Stomach (tissue), 9 donors: ENCODE data around the gene EPN2. TPM values are rescaled to one million over a fixed set of nuclear protein-coding genes. Genes with fewer than 3 reads are reported as not detected.
A peak's percentile ranks its signal among the peaks of the same experiment; 100 is the strongest.

Experiments
- DNase-seq, 2 donors: peaks; one replicate each; pipeline versions ENCODE4 v3.0.0 to v3.0.0-alpha.2; 2013 to 2019
- H3K27ac ChIP-seq, 5 donors: fragments of 200-600 bp in 4 of 5; sonication (generic) in 4 of 5; one replicate each; pipeline ENCODE4 v1.5.1; 2013 to 2019; ENCODE audit warnings: mild to moderate bottlenecking in 1 of 5, moderate library complexity in 1 of 5
- H3K27me3 ChIP-seq, 3 donors: fragments of 200-600 bp; sonication (generic); one replicate each; pipeline ENCODE4 v1.5.1; 2017 to 2019; ENCODE audit warnings: mixed run types in 1 of 3
- H3K36me3 ChIP-seq, 4 donors: fragments of 200-600 bp; sonication (generic); 1 replicate in 3 of 4; 2 replicates in 1 of 4; pipeline ENCODE4 v1.5.1; 2016 to 2019
- H3K4me1 ChIP-seq, 4 donors: fragments of 200-600 bp; sonication (generic); one replicate each; pipeline ENCODE4 v1.5.1; 2016 to 2019
- H3K4me3 ChIP-seq, 4 donors: fragments of 200-600 bp; sonication (generic) in 3 of 4; one replicate each; pipeline ENCODE4 v1.5.1; 2016 to 2019; ENCODE audit warnings: mild to moderate bottlenecking in 1 of 4
- H3K9me3 ChIP-seq, 4 donors: fragments of 200-600 bp; sonication (generic); one replicate each; pipeline ENCODE4 v1.5.1; 2016 to 2019
- EP300 ChIP-seq: sonication (generic); formaldehyde crosslinking; IDR thresholded peaks from one replicate; pipeline ENCODE4 v1.6.1; 2017; ENCODE audit warnings: antibody characterized with exemption
- POLR2A ChIP-seq, 4 donors: fragments of 450-650 bp; IDR thresholded peaks; one replicate each; pipeline ENCODE4 v1.6.1; 2016; ENCODE audit warnings: antibody characterized with exemption in 4 of 4, control low read depth in 2 of 4, mild to moderate bottlenecking in 1 of 4, moderate library complexity in 1 of 4
- POLR2AphosphoS5 ChIP-seq, 3 donors: sonication (generic); formaldehyde crosslinking; IDR thresholded peaks; one replicate each; pipeline ENCODE4 v1.6.1; 2016; ENCODE audit warnings: antibody characterized with exemption in 3 of 3
- WGBS, 5 donors: extraction: QIAGEN DNeasy Blood & Tissue Kit in 3 of 5; methylation state at CpG; one replicate each; pipeline versions ENCODE4 v1.1.5 to v1.1.7; 2013 to 2018; 5-methylcytosine and 5-hydroxymethylcytosine counted together
- intact Hi-C: fragments of 100-400 bp; cut with DNase I; formaldehyde crosslinking; loops from one replicate; pipeline ENCODE4 v1.15.1; 2023; ENCODE audit warnings: low total_unique reads
- polyA plus RNA-seq, 3 donors: library from polyadenylated mRNA; stranded (reverse); fragments of 200-250 nt; gene quantifications; one replicate each; pipeline ENCODE4 v1.2.3, GENCODE V29; 2013
- total RNA-seq, 5 donors: library from RNA; depleted of rRNA; stranded (reverse); fragments of >200 nt; gene quantifications; one replicate each; pipeline versions ENCODE4 v1.1.0 to v1.2.3, GENCODE V29; 2014 to 2016
- TF ChIP-seq, protein P1 (sequence below), 7 experiments: fragments of 450-650 bp in 4 of 7; fragments of 200-600 bp in 3 of 7; sonication (generic) in 3 of 7; IDR thresholded peaks; one replicate each; pipeline ENCODE4 v1.5.1; 2016 to 2019; ENCODE audit warnings: antibody characterized with exemption in 7 of 7, control low read depth in 2 of 7, mild to moderate bottlenecking in 1 of 7
- donor health status: healthy with polysubstance abuse.
- donor health status: Bipolar disorder and iron deficiency.
- donor health status: healthy.

Gene EPN2
- total and polyA plus RNA-seq, 8 donors = 10.7 to 71.9 (median 25.7) TPM

DNA sequence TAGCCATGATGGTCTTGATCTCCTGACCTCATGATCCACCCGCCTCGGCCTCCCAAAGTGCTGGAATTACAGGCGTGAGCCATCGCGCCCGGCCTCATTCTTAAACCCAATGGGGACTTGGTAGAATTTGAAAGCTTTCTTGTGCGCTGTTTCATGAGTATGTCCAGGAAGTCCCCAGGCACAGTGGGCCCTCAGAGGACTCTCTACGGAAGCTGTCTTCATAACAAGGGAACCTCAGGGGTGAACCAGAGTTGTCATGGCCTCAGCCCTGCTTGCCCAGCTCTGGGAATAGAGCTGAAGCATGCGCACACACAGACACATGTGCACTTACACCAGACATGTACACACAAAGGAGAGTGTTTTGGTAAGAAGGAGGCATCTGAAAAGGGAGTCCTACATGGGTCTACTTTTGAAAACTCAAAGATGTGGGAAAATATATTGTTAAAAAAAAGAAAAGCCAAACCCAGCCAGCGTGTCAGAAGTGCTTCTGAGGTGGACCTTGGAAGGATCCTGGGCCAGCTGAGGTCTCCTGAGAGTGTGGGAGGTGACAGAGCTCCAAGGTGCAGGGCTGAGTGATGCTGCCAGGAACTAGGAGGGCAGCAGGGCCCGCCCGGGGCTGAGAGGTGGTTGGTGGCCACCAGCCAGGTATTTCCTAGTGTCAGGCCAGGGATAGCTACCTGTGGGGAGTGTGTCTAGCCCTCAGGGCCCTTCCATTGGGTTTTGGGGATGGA lies 54.6 kb downstream of the EPN2 start:
- Histone ChIP-seq H3K4me3 (no peak overlapping the region), H3K27ac (peak overlapping the region in 1 of 5 donors; percentile 40), H3K27me3 (no peaks in the 10 kb centered on the region), H3K36me3 (peaks cover 0 to 8% (median 5%) of the 10 kb centered on the region in 4 donors), H3K4me1 (peaks cover 12 to 76% (median 35%) of the 10 kb centered on the region in 4 donors), H3K9me3 (no peaks in the 10 kb centered on the region)
- TF ChIP-seq POLR2A (IDR thresholded peaks at IDR 0.05) (no peak), EP300 (no peak), POLR2AphosphoS5 (IDR thresholded peaks at IDR 0.05) (no peak)
- TF ChIP-seq, protein P1, sequence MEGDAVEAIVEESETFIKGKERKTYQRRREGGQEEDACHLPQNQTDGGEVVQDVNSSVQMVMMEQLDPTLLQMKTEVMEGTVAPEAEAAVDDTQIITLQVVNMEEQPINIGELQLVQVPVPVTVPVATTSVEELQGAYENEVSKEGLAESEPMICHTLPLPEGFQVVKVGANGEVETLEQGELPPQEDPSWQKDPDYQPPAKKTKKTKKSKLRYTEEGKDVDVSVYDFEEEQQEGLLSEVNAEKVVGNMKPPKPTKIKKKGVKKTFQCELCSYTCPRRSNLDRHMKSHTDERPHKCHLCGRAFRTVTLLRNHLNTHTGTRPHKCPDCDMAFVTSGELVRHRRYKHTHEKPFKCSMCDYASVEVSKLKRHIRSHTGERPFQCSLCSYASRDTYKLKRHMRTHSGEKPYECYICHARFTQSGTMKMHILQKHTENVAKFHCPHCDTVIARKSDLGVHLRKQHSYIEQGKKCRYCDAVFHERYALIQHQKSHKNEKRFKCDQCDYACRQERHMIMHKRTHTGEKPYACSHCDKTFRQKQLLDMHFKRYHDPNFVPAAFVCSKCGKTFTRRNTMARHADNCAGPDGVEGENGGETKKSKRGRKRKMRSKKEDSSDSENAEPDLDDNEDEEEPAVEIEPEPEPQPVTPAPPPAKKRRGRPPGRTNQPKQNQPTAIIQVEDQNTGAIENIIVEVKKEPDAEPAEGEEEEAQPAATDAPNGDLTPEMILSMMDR (IDR thresholded peaks at IDR 0.05) = no peak
- intact Hi-C loops = no loop called here
- DNase-seq = no peak
- WGBS, 5 donors = 79 to 91% (median 86%) methylated on average over 12 of the region's 12 CpGs

GRCh38 chr17:19292377-19292711 lies 55.2 kb downstream of the EPN2 start:
- TF ChIP-seq, protein P1 (IDR thresholded peaks at IDR 0.05) = no peak
- TF ChIP-seq POLR2AphosphoS5 (IDR thresholded peaks at IDR 0.05) = no peak
- no peak for TF ChIP-seq EP300
- TF ChIP-seq POLR2A (IDR thresholded peaks at IDR 0.05) = no peak
- Histone ChIP-seq H3K36me3 (peaks cover 0 to 8% (median 5%) of the 10 kb centered on the region in 4 donors), H3K4me1 (peaks cover 6 to 76% (median 35%) of the 10 kb centered on the region in 4 donors), H3K9me3 (no peaks in the 10 kb centered on the region), H3K27me3 (no peaks in the 10 kb centered on the region), H3K4me3 (no peak overlapping the region), H3K27ac (peak overlapping the region in 1 of 5 donors; percentile 40)
- intact Hi-C loops = no loop called here
- WGBS, 5 donors = 82 to 90% (median 87%) methylated on average over 4 of the region's 4 CpGs
- DNase-seq = no peak

GRCh38 chr17:19294443-19294842 lies 57.3 kb downstream of the EPN2 start:
- peaks cover 5 to 78% (median 43%) of the 10 kb centered on the region in 4 donors for H3K4me1 ChIP-seq
- intact Hi-C loops = no loop called here
- no peak for TF ChIP-seq POLR2A (IDR thresholded peaks at IDR 0.05)
- TF ChIP-seq EP300 = no peak
- TF ChIP-seq, protein P1 (IDR thresholded peaks at IDR 0.05) = no peak
- no peak for TF ChIP-seq POLR2AphosphoS5 (IDR thresholded peaks at IDR 0.05)
- DNase-seq = no peak
- WGBS, 5 donors = 84 to 91% (median 88%) methylated on average over 3 of the region's 3 CpGs
- no peak overlapping the region for H3K27ac ChIP-seq
- no peaks in the 10 kb centered on the region for H3K36me3 ChIP-seq
- no peaks in the 10 kb centered on the region for H3K9me3 ChIP-seq
- no peaks in the 10 kb centered on the region for H3K27me3 ChIP-seq
- no peak overlapping the region for H3K4me3 ChIP-seq

DNA sequence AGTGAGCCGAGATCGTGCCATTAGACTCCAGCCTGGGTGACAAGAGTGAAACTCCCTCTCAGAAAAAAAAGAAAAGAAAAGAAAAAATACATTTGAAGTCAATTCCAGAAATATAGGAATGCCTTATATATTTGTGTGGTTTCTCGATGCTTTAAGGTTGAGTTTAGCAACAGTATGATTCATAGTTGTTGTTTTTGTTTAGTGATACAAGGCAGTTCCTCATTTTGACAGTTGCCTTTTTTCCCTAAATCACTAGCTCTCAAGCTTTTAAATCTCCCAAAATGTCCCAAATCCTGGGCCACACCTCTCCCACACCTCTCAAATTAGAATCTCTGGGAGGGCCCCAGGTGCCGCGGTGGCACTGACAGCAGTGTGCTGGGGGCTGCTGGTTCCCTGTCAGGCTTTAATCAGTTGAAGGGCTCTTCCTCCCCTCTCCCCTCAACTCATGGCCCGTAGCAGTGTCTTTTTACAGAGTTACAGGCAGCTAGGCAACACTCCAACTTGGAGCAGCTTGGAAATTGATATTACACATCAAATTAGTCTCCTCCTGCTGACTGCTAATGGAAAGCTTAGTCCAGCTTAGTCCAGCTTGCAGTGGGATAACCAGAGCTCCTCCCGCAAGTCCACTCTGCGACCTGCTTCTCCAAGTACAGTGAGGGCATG lies 58.4 kb downstream of the EPN2 start:
- Histone ChIP-seq H3K4me1 (peaks cover 4 to 72% (median 37%) of the 10 kb centered on the region in 4 donors), H3K27ac (peak overlapping the region in 1 of 5 donors; percentile 34), H3K4me3 (no peak overlapping the region), H3K9me3 (no peaks in the 10 kb centered on the region), H3K36me3 (peaks cover 0 to under 1% (median under 1%) of the 10 kb centered on the region in 4 donors), H3K27me3 (no peaks in the 10 kb centered on the region)
- TF ChIP-seq POLR2AphosphoS5 (IDR thresholded peaks at IDR 0.05) (no peak), EP300 (no peak), POLR2A (IDR thresholded peaks at IDR 0.05) (no peak)
- TF ChIP-seq, protein P1 (IDR thresholded peaks at IDR 0.05) = no peak
- WGBS, 5 donors = 72 to 83% (median 80%) methylated on average over 8 of the region's 8 CpGs
- intact Hi-C loops = no loop called here
- DNase-seq = peak in 1 of 2 donors; percentile 71
